GM23248 (cell line): ENCODE measurements around the gene CRELD2.

Experiments
- EZH2 ChIP-seq: fragments of 200-600 bp; sonication (generic); IDR thresholded peaks from 2 replicates; pipeline ENCODE4 v1.6.1; 2018; ENCODE audit warnings: antibody characterized with exemption, mild to moderate bottlenecking; ENCODE audit not compliant: insufficient read depth, poor library complexity, severe bottlenecking
- EZH2phosphoT487 ChIP-seq: fragments of 200-600 bp; sonication (generic); IDR thresholded peaks from 2 replicates; pipeline ENCODE4 v1.6.1; 2018; ENCODE audit warnings: antibody characterized with exemption, moderate library complexity, mild to moderate bottlenecking, low read depth; ENCODE audit not compliant: insufficient read depth

DNA sequence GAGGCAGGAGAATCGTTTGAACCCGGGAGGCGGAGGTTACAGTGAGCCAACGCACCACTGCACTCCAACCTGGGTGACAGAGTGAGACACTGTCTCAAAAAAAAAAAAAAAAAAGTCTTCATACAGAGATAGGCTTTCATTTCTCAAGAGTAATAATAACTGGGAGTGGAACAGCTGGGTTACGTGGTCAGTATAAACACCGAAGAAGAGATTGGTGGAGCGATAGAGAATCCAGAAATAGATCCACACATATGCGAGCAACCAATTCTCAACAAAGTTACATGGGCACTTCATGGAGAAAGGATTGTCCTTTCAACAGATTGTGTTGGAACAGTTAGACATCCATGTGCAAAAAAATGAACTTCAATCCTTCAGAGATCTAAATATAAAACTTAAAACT lies 40.2 kb upstream of the CRELD2 start:
- TF ChIP-seq EZH2 (no peak), EZH2phosphoT487 (no peak)
